Choroid plexus epithelial cell (primary cell): ENCODE measurements around the gene EIF4H.

Experiments
- DNase-seq: peaks from one replicate; pipeline ENCODE4 v3.0.0-alpha.2; 2010; ENCODE audit warnings: low read depth
- H3K4me3 ChIP-seq: 2 replicates; pipeline ENCODE4 v1.5.1; 2011; ENCODE audit warnings: low read depth, mild to moderate bottlenecking, control low read depth, low read length, moderate library complexity
- TF ChIP-seq, protein P1 (sequence below): conservative IDR thresholded peaks from 2 replicates; pipeline ENCODE4 v1.5.1; 2011; ENCODE audit warnings: low read depth, mild to moderate bottlenecking, control low read depth, inconsistent platforms, low read length, moderate library complexity

The EIF4H gene

DNA sequence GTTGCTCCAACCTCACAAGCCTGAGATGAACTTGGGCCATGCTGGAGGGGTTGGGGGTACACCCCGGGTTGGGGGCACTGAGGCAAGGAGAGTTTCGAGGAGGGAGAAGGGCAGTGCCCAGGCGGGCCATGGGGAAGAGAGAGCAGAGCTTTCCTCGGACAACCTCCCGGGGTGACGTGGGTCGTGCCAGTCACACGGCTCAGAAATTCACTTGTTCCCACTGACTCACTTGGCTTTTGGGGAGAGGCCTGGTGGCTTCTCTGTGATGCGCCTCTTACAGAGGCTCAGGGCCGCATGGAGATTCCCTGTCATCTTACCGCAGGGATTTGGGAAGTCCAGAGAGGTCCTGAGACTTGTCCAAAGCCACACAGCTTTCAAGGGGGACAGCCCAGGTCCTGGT is 38.5 kb downstream of the EIF4H start:
- DNase-seq = no peak
- H3K4me3 ChIP-seq = no peak overlapping the region
- TF ChIP-seq, protein P1, sequence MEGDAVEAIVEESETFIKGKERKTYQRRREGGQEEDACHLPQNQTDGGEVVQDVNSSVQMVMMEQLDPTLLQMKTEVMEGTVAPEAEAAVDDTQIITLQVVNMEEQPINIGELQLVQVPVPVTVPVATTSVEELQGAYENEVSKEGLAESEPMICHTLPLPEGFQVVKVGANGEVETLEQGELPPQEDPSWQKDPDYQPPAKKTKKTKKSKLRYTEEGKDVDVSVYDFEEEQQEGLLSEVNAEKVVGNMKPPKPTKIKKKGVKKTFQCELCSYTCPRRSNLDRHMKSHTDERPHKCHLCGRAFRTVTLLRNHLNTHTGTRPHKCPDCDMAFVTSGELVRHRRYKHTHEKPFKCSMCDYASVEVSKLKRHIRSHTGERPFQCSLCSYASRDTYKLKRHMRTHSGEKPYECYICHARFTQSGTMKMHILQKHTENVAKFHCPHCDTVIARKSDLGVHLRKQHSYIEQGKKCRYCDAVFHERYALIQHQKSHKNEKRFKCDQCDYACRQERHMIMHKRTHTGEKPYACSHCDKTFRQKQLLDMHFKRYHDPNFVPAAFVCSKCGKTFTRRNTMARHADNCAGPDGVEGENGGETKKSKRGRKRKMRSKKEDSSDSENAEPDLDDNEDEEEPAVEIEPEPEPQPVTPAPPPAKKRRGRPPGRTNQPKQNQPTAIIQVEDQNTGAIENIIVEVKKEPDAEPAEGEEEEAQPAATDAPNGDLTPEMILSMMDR = no peak

GRCh38 chr7:74214816-74215630 is 40.9 kb downstream of the EIF4H start:
- TF ChIP-seq, protein P1 = no peak
- H3K4me3 ChIP-seq = no peak overlapping the region
- no peak for DNase-seq

- TF ChIP-seq, protein P1 = no peak
- no peak overlapping the region for H3K4me3 ChIP-seq
- no peak for DNase-seq
These were observed 41.8 kb downstream of the EIF4H start for GRCh38 chr7:74215921-74216320.

DNA sequence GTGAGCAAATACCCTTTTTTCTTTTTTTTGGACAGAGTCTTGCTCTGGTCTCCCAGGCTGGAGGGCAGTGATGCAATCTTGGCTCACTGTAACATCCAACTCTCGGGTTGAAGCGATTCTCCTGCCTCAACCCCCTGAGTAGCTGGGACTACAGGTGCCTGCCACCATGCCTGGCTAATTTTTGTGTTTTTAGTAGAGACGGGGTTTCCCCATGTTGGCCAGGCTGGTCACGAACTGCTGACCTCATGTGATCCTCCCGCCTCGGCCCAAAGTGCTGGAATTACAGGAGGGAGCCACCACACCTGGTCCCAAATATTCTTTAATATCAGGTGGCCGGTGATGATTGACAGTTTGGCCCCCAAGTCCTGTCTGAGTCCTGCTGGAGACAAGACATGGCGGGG is 42.2 kb downstream of the EIF4H start:
- no peak for DNase-seq
- TF ChIP-seq, protein P1 = no peak
- H3K4me3 ChIP-seq = no peak overlapping the region

GRCh38 chr7:74217455-74218342 is 43.5 kb downstream of the EIF4H start:
- TF ChIP-seq, protein P1 = no peak
- H3K4me3 ChIP-seq = no peak overlapping the region
- no peak for DNase-seq

DNA sequence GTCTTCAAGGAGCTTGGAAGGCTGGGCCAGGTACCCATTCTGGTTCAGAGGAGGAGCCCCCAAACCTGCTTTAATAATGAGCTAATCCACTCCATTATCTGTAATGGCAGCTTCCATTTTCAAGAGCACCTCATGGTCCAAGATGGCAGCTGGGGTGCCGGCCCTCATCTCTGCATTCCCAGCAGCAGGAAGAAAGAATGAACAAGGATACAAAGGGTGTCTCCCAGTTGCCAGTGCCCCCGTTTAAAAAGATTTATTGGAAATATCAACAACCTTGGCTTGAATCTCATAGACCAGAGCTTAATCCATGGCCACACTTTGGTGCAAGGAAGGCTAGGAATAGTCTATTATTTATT is 44.2 kb downstream of the EIF4H start:
- no peak for DNase-seq
- TF ChIP-seq, protein P1 = no peak
- H3K4me3 ChIP-seq = no peak overlapping the region

- DNase-seq = no peak
- H3K4me3 ChIP-seq = no peak overlapping the region
- TF ChIP-seq, protein P1 = no peak
These were observed 45.3 kb downstream of the EIF4H start for GRCh38 chr7:74219416-74219815.
